ENCODE measurements around the gene APC.
"Not testable (repeated sequence)": the region's sequence is repeated elsewhere in the genome, so short reads cannot be mapped to it uniquely, and the experiment has no call there.

APC gene

GRCh38 chr5:112716895-112717294, 20.8 kb upstream of the APC start:
- not testable (repeated sequence) for DNase-seq (ENCODE audit: low read depth in 2 of 2)

DNA sequence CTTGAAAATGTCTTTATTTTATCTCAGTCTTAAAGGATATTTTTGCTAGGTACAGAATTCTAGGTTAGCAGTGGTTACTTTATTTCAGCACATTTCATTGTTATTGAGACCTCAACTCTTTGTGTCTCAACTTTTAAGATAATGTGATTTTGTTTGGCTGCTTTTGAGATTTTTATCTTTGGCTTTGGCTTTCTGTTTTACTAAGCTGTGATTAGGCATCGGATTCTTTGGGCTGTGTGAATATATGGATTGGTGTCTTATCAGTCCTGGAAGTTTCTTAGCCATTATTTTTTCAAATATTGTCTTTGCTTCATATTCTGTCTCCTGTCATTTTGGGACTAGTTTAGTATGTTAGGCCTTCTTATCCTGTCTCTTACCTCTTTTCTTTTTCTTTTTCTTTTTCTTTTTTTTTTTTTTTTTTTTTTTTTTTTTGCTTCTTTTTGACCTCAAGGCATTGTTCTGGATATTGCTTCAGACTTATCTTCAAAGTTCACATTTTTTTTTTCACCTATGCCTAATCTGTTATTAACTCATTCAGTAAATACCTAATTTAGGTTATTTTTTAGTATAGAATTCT, 20.1 kb upstream of the APC start:
- no peak for DNase-seq (ENCODE audit: low read depth in 2 of 2)

DNA sequence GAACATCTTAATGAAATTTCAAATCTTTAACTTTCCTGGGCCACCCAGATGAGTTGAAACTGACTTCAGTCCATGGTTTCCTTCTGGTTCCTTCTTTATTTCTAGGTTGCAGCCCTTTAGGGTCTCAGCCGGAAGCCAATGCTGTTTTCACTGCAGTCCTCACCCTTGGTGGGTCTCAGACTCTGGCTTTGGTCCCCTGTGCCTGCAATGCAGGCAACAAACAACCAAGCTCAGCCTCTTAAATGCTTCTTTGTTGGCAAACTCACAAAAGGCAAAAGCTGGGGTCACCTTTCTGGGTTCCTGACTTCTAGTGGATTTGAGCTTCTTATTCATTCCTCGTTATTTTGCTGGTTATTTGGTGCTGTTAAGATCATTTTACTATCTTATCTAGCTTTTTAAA, 19.3 kb upstream of the APC start:
- no peak for DNase-seq (ENCODE audit: low read depth in 2 of 2)

DNA sequence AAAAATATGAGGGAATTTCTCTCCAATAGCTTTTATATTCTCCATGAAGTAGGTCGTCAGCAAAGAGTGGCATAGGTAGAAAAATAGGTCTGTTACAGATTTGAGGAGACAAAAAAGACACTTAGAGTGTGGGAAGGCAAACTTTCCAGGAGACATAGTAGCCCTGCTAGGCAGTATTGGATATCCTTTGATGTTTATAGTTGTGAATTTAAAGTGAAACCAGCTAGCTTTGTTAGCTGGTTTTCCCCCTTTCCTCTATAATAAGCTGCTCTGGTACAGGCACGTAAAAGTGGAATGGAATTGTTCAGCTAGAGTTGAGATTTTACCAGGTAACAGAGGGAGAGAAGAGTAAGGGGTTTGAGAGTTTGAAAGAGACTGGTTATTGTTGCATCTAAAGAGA, 17.1 kb upstream of the APC start:
- DNase-seq (ENCODE audit: low read depth in 2 of 2) = no peak

DNA sequence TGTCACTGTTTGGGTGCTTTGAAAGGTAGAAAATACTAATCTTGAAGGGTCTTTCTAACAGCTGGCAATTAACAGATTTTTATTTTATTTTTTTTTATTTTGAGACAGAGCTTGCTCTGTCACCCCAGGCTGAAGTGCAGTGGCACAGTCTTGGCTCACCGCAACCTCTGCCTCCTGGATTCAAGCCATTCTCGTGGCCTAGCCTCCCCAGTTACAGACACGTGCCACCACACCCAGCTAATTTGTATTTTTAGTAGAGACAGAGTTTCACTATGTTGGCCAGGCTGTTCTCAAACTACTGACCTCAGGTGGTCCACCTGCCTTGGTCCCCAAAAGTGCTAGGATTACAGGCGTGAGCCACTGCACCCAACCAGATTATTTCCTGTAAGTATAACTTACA, 12.8 kb upstream of the APC start:
- no peak for DNase-seq (ENCODE audit: low read depth in 2 of 2)

DNA sequence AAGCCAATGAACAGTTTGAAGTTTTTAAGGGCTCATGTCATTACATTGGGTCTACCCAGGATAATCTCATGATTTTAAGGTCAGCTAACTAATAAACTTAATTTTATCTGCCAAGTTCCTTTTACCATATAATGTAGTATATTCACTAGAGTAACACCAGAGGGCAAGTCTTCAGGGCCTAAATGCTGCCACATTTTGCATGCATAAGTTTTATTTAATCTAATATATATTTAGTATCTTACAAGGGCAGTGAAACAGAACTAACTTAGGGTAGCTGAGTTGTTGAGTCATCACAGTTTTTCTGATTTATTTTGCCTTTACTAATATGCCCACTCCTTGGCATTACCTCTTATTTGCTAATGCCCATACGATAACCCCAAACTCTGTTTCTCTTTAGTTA, 8.1 kb upstream of the APC start:
- DNase-seq (ENCODE audit: low read depth in 2 of 2) = no peak

DNA sequence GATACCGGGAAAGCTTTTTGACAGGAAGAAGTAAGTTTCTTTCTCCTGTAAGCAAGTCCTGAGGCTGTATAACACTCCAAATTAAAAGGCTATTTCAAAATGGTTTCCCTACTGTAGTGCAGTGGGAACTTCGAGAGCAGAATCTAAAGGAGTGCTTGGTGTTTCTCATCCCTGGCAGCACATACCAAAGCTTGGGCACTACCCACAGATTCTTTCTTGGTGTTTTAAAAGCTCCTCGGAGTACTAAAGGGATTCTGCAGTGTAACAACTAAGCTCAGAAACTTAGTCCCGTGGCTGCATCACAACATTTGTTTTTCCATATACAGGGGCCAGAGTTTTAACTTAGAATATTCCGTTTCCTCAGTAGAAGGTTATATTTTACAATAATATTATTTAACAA, 5.6 kb upstream of the APC start:
- no peak for DNase-seq (ENCODE audit: low read depth in 2 of 2)

DNA sequence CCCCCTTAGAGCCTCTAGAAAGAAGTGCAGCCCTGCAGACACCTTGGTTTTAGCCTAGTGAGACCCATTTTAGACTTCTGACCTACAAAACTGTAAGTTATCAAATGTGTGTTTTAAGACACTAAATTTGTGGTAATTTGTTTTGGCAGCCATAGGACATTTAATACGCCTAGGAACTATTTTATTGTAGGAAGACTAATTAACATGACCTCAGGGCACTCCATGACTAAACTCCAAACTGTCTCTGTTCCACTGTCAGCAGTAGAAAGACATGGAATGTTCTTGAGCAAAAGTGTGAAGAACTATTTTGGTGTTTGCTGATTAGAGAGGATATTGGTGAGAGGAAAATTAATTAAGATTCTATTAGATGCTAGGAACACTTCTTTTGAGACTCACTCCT, 4.1 kb upstream of the APC start:
- DNase-seq (ENCODE audit: low read depth in 2 of 2) = no peak

DNA sequence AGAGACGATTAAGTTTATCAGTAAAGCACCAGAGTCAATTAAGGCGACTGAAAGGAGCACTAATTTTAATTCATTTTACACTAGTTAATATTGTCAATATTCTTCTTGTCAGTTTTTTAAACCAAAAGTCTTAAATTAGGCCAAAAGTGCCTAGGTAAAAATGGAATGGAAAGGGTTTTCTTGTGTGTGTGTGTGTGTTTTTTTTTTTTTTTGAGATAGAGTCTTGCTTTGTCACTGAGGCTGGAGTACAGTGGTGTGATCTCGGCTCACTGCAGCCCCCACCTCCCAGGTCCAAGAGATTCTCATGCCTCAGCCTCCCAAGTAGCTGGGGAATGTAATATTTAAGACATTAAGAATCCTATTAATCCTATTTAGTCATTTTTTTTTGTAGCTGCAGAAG, 3.1 kb upstream of the APC start:
- no peak for DNase-seq (ENCODE audit: low read depth in 2 of 2)

DNA sequence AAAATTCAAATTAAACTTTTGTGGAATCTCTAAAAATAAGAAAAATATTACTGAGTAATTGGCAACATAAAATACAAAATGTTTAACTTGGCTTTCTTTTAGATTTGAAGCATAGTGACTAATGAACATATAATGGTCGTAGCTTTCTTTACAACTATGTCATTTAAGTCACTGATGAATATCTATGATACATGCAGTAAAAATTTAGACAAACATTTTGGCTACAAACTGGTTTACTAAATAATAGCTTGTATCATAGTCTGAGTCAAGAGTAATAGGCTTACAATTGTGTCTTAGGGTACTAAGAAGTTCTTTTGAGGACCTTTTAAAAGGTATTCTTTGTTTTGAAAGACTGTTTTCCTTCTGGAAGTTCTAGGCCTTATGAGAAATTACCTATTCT, 2.0 kb upstream of the APC start:
- no peak for DNase-seq (ENCODE audit: low read depth in 2 of 2)

- DNase-seq (ENCODE audit: low read depth in 2 of 2) = no peak
These were observed 619 bp upstream of the APC start for GRCh38 chr5:112737070-112737462.

DNA sequence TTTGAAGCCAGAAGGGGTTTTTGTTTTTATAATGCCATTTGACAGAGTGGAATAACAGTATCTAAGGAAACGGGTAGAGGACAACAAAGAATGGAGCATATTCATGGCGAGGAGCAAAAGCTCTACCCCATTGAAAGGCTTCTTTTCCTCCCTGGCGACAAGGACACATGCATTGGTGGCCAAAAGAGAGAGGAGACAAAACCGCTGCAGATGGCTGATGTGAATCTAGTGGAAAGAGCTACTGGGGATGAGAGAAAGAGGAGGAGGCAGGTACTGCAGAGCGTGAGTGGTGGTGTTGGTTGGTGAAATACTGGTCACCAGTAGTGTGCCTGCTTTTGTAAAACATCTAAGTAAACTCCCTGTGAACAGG, 491 bp downstream of the APC start:
- no peak for DNase-seq (ENCODE audit: low read depth in 2 of 2)

DNA sequence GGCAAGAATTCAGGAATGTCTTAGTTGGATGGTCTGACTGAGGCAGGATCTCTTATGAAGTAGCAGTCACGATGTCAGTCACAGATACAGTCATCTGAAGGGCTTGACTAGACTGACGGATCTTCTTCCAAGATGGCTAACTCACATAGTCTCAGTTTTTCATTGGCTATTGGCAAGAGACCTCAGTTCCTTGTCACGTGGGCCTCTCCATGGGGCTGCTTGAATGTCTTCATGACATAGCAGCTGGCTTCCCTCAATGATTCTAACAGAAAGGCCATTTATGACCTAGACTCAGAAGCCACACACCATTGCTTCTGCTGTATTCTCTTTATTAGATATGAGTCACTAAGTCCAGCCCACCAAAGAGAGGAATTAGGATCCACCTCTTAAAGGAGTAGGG, 4.7 kb downstream of the APC start:
- no peak for DNase-seq (ENCODE audit: low read depth in 2 of 2)

DNA sequence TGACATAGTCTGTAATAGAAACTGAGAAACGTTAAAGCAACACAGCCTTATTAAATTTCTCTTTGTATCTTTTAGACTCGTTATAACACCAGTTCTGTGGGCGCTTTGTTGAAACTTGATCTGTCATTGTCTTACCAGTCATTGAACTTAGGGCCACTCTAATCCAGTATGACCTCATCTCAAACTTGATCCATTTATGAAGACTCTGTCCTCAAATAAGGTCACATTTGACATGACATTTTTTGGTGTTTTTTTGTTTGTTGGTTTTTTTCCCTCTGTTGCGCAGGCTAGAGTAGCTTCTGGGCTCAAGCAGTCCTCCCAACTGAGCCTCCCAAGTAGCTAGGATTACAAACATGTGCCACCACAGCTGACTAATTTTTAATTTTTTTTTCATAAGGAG, 5.9 kb downstream of the APC start:
- no peak for DNase-seq (ENCODE audit: low read depth in 2 of 2)

DNA sequence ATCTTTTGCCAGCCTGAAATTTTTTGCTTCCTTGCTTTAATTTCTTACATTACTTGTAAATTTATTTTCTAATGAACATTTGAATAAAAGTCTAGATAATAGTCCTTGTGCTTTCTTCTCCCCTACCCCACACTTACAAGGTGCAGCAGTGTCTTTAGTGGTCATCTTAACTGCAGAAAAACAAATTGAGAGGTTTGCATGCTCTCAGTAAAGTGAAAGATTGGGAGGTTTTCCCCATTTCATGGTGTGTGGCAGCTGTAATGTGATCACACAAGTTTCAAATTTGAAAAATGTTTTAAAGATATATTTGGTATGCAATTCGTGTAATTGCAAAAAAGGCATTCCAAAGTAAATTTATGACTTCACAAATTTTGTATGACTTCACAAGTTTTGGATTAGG, 14.7 kb downstream of the APC start:
- no peak for DNase-seq (ENCODE audit: low read depth in 2 of 2)

- DNase-seq (ENCODE audit: low read depth in 2 of 2) = no peak
These were observed 18.0 kb downstream of the APC start for GRCh38 chr5:112755703-112756102.

DNA sequence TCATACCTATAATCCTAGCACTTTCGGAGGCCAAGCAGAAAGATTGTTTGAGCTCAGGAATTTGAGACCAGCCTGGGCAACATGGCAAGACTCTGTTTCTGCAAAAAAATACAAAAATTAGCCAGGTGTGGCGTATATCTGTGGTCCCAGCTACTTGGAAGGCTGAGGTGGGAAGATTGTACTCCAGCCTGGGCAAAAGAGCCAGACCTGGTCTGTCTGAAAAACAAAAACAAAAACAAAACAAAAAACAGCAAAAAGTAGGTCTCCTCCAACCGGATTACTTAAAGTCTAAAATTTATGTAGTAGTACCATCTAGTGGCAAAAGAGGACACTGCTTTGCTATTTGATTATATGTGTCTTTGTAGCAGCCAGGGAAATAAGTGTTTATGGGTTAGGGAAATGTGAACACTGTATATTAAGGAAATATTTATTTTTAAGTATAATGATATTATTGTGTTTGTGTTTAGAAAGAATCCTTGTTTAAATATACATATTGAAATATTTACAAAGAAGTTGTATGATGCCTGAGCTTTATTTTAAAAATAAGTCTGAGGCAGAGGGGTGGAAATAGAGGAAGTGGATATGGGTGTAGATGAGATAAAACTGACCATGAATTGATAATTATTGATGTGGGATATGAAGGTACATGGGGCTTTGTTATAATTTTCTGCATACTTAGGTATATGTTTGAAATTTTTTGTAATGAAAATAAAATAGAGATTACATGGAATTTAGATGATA, 20.0 kb downstream of the APC start:
- no peak for DNase-seq (ENCODE audit: low read depth in 2 of 2)

DNA sequence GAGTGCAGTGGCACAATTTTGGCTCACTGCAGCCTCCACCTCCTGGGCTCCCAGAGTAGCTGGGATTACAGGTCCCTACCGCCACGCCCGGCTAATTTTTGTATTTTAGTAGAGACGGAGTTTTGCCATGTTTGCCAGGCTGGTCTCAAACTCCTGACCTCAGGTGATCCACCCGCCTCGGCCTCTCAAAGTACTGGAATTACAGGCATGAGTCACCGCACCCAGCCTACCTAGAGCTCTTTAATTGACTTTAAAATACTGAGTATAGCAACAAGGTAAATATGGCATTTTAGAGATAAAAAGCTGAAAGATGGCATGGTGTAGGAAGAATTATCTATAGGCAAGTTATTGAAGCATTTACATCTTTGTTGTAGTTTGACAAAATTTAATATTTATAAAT, 21.0 kb downstream of the APC start:
- DNase-seq (ENCODE audit: low read depth in 2 of 2) = no peak

DNA sequence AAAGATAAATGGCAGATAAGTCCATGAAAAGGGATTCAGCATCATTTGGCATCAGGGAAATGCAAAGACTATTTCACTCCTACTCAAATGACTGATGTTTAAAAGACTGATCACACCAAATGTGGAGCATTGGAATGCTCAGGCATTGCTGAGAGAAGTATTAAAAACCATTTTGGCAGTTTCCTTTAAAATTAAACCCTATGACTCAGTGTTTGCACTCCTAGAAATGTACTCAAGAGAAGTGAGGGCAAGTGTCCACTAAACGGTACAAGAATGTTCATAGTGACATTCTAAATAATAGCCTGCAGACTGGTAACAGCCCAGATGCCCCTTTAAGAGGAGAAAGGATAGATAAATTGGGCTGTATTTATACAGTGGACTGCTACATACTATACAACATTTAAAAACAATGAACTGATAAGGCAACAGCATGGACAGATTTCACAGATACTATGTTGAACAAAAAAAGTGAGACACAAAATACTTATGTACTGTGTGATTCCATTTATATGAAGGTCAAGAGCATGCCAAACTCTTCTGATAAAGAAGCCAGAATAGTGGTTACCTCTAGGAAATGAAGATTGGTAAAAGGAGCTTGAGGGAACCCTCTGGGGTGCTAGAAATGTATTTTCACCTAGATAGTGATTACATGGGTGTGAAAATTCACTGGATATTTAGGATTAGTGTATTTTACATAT, 24.6 kb downstream of the APC start:
- DNase-seq (ENCODE audit: low read depth in 2 of 2) = no peak

DNA sequence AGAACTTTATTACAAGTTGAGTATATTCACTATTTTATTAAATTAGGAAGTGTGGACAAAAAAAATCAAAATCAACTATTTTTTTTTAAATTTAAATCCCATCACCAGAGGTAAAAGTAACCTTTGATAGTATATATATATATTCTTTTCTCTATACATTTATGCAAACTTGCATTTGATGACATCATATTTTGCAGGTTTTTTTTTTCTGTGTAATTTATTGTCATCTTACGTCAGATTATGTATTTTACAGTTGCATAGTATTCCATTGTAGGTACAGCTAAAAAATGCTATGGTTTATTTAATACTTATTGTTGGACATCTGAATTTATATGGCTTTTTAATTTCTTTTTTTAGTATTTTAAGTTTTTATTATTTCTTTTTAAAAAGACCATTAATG, 25.5 kb downstream of the APC start:
- DNase-seq (ENCODE audit: low read depth in 2 of 2) = no peak

DNA sequence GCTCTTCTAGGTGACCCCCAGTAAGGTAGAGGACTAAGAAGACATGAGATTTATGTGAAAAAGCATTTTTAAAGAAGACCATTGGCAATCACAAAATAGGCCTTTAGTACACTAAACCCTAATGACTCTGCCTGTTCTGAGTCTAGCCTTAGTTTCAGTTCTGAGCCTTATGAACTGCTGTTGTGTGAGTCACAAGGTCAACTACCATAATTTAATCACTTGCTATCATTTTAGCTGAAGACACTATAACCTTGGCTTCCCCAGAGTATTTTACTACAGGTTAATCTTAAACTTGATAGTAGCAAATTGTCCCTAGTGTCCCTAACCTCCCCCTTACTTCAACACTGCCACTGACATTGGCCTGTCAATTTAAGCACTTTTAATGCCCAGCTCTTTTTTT, 34.4 kb downstream of the APC start:
- no peak for DNase-seq (ENCODE audit: low read depth in 2 of 2)

DNA sequence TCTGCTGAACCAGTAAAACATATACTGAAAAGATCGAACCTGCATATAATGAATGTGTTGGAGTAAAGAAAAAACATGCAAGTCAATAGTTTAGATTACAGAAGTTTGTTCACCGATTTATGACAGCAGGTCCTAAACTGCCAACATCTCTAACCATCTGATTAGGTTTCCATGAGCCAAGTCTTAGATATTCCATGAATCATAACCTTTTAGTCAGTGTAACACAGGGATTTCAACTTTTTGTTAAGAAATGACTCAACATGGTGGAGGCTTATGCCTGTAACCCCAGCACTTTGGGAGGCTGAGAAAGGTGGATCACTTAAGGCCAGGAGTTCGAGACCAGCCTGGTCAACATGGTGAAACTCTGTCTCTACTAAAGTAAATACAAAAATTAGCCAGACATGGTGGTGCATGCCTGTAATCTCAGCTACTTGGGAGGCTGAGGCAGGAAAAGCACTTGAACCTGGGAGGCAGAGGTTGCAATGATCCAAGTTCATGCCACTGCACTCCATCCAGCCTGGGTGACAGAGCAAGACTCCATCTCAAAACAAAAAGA, 38.7 kb downstream of the APC start:
- no peak for DNase-seq (ENCODE audit: low read depth in 2 of 2)

- DNase-seq (ENCODE audit: low read depth in 2 of 2) = no peak
These were observed 41.8 kb downstream of the APC start for GRCh38 chr5:112779531-112779930.

Measured in stimulated activated CD8-positive, alpha-beta memory T cell treated with anti-CD3 and anti-CD28 coated beads, Interleukin-15, amount 100 ng/mL, for 48 hours (primary cell).